Epithelial cell of esophagus (primary cell): Measurements from ENCODE around the gene SLC35F2.
A peak's percentile ranks its signal among the peaks of the same experiment; 100 is the strongest.

Experiments
- DNase-seq: peaks from one replicate; pipeline ENCODE4 v3.0.0; 2010; ENCODE audit warnings: low read depth
- H3K4me3 ChIP-seq: 2 replicates; pipeline ENCODE4 v1.5.1; 2011; ENCODE audit warnings: mild to moderate bottlenecking, low read length, control low read depth
- CTCF ChIP-seq: IDR thresholded peaks from 2 replicates; pipeline ENCODE4 v1.5.1; 2011; ENCODE audit warnings: low read depth, mild to moderate bottlenecking, low read length, control low read depth, inconsistent platforms; ENCODE audit not compliant: insufficient read depth; ENCODE audit errors: missing control alignments

Gene SLC35F2

GRCh38 chr11:107804211-107804610, 54.4 kb downstream of the SLC35F2 start:
- no peak for DNase-seq
- no peak for TF ChIP-seq CTCF
- no peak overlapping the region for H3K4me3 ChIP-seq

- TF ChIP-seq CTCF, result no peak
- no peak overlapping the region for H3K4me3 ChIP-seq
- no peak for DNase-seq
These were observed 56.9 kb downstream of the SLC35F2 start for GRCh38 chr11:107801641-107802040.

- TF ChIP-seq CTCF, result peak; percentile 96
- peak; percentile 70 for DNase-seq
- no peak overlapping the region for H3K4me3 ChIP-seq
These were observed 59.2 kb downstream of the SLC35F2 start for GRCh38 chr11:107799218-107799859.

- no peak for TF ChIP-seq CTCF
- H3K4me3 ChIP-seq, result no peak overlapping the region
- DNase-seq, result no peak
These were observed 66.5 kb downstream of the SLC35F2 start for GRCh38 chr11:107792049-107792443.

- DNase-seq, result no peak
- no peak overlapping the region for H3K4me3 ChIP-seq
- TF ChIP-seq CTCF, result no peak
These were observed 67.1 kb downstream of the SLC35F2 start for GRCh38 chr11:107791343-107792048.

GRCh38 chr11:107789767-107790166, 68.8 kb downstream of the SLC35F2 start:
- no peak for DNase-seq
- no peak overlapping the region for H3K4me3 ChIP-seq
- no peak for TF ChIP-seq CTCF

GRCh38 chr11:107787733-107788132, 70.9 kb downstream of the SLC35F2 start:
- no peak for TF ChIP-seq CTCF
- DNase-seq, result no peak
- no peak overlapping the region for H3K4me3 ChIP-seq
